ENCODE results near the gene CHCHD5. TPM values are rescaled to one million over a fixed set of nuclear protein-coding genes. Genes with fewer than 3 reads are reported as not detected.
"Not testable (repeated sequence)": the region's sequence is repeated elsewhere in the genome, so short reads cannot be mapped to it uniquely, and the experiment has no call there.

Gene CHCHD5
- total RNA-seq, 2 donors from 2014 or later: 26.3 to 35.4 TPM

DNA sequence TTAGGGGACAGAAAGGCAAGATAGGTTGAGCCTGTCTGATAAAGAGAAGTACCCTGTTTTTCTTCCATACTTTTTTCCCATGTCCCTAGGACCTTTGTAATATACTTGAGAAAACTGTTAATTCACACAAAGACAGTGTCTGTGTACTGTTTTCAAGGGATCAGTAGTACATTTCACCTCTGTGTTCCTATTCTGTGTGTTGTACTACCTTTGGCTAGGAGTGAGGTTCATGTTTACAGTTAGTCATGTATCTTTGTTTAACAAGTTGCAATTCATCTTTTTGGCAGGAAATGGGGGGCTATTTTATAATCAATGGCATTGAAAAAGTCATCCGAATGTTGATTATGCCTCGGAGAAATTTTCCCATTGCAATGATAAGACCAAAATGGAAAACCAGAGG lies 35.4 kb upstream of the CHCHD5 start:
- no peak overlapping the region for H3K27ac ChIP-seq
- H3K36me3 ChIP-seq: no peaks in the 10 kb centered on the region
- WGBS: 96% methylated on average over 2 of the region's 2 CpGs
- H3K4me1 ChIP-seq (replicated peaks): no peaks in the 10 kb centered on the region
- no peaks in the 10 kb centered on the region for H3K9me3 ChIP-seq
- DNase-seq (ENCODE audit: low spot score): no peak
- intact Hi-C loops (cut with DNase I): no loop called here
- no peak overlapping the region for H3K4me3 ChIP-seq
- TF ChIP-seq POLR2AphosphoS5 (IDR thresholded peaks at IDR 0.05): no peak
- TF ChIP-seq POLR2A (IDR thresholded peaks at IDR 0.05): no peak
- TF ChIP-seq, protein P1, sequence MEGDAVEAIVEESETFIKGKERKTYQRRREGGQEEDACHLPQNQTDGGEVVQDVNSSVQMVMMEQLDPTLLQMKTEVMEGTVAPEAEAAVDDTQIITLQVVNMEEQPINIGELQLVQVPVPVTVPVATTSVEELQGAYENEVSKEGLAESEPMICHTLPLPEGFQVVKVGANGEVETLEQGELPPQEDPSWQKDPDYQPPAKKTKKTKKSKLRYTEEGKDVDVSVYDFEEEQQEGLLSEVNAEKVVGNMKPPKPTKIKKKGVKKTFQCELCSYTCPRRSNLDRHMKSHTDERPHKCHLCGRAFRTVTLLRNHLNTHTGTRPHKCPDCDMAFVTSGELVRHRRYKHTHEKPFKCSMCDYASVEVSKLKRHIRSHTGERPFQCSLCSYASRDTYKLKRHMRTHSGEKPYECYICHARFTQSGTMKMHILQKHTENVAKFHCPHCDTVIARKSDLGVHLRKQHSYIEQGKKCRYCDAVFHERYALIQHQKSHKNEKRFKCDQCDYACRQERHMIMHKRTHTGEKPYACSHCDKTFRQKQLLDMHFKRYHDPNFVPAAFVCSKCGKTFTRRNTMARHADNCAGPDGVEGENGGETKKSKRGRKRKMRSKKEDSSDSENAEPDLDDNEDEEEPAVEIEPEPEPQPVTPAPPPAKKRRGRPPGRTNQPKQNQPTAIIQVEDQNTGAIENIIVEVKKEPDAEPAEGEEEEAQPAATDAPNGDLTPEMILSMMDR (IDR thresholded peaks at IDR 0.05): no peak
- H3K27me3 ChIP-seq (replicated peaks; ENCODE audit: insufficient read depth): no peaks in the 10 kb centered on the region

DNA sequence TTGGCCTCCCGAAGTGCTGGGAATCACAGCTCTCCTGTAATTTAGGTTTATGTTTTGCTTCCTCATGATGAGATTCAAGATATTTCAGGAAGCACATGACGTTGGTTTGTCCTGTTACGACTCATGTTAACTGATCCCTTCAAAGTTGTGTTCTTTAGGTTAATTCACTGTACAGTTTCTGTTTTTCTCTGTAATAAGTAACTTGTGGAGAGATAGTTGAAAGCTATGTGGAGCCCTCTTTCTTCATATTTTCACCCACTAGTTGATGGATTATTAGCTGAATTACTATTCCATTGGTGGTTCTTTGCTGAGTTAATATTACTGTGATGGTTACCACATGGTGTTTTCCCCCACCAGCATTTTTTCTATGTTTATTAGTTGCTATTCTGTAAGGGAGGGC lies 18.3 kb upstream of the CHCHD5 start:
- 87% methylated on average over 3 of the region's 3 CpGs for WGBS
- Histone ChIP-seq H3K36me3 (peaks cover 3 to 27% of the 10 kb centered on the region in 2 donors), H3K4me1 (replicated peaks) (no peaks in the 10 kb centered on the region), H3K4me3 (no peak overlapping the region), H3K27me3 (replicated peaks; ENCODE audit: insufficient read depth) (no peaks in the 10 kb centered on the region), H3K9me3 (no peaks in the 10 kb centered on the region), H3K27ac (no peak overlapping the region)
- intact Hi-C loops (cut with DNase I): no loop called here
- DNase-seq (ENCODE audit: low spot score): no peak
- TF ChIP-seq POLR2AphosphoS5 (IDR thresholded peaks at IDR 0.05) (no peak), POLR2A (IDR thresholded peaks at IDR 0.05) (no peak)
- TF ChIP-seq, protein P1 (IDR thresholded peaks at IDR 0.05): no peak

DNA sequence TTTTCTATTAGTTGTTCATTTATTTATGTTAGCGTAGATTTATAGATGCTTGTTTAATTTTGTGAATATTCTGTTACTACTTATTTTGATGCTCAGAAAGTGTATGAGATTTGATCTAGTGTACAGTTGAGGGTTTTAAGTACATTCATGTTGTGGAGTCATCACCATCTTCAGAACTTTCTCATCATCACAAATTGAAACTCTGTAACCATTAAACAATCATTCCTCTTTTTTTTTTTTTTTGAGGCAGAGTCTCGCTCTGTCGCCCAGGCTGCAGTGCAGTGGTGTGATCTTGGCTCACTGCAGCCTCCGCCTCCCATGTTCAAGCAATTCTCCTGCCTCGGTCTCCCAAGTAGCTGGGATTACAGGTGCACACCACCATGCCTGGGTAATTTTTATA lies 17.9 kb upstream of the CHCHD5 start:
- H3K9me3 ChIP-seq; DNase-seq (ENCODE audit: low spot score); H3K27me3 ChIP-seq (replicated peaks; ENCODE audit: insufficient read depth); H3K27ac ChIP-seq; H3K4me1 ChIP-seq (replicated peaks); H3K4me3 ChIP-seq; intact Hi-C loops (cut with DNase I): not testable (repeated sequence)
- peaks cover 2 to 27% of the 10 kb centered on the region in 2 donors for H3K36me3 ChIP-seq
- WGBS: 96% methylated on average over 5 of the region's 5 CpGs

DNA sequence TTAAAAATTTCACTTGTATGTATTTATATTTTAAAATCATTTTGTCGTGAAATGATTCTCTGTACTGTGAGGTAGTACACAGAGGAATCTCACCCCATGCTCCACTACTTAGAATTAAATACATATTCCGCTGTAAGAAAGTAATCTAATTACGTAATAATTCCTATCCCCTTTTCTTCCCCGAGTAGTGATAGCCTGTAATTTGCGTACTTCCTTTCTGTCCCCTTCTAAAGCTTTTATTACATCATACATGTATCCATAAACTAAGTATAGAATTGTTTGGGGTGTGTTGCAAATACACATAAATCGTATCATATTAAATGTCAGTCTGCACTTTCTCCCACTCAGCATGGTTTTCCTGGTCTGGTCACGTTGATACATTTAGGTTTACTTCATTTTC lies 12.4 kb upstream of the CHCHD5 start:
- Histone ChIP-seq H3K9me3 (no peaks in the 10 kb centered on the region), H3K27me3 (replicated peaks; ENCODE audit: insufficient read depth) (no peaks in the 10 kb centered on the region), H3K4me1 (replicated peaks) (no peaks in the 10 kb centered on the region), H3K27ac (no peak overlapping the region), H3K4me3 (no peak overlapping the region), H3K36me3 (peaks cover 0 to 23% of the 10 kb centered on the region in 2 donors)
- TF ChIP-seq POLR2AphosphoS5 (IDR thresholded peaks at IDR 0.05) (no peak), POLR2A (IDR thresholded peaks at IDR 0.05) (no peak)
- TF ChIP-seq, protein P1 (IDR thresholded peaks at IDR 0.05): no peak
- intact Hi-C loops (cut with DNase I): no loop called here
- no peak for DNase-seq (ENCODE audit: low spot score)
- 83% methylated on average over 7 of the region's 7 CpGs for WGBS

DNA sequence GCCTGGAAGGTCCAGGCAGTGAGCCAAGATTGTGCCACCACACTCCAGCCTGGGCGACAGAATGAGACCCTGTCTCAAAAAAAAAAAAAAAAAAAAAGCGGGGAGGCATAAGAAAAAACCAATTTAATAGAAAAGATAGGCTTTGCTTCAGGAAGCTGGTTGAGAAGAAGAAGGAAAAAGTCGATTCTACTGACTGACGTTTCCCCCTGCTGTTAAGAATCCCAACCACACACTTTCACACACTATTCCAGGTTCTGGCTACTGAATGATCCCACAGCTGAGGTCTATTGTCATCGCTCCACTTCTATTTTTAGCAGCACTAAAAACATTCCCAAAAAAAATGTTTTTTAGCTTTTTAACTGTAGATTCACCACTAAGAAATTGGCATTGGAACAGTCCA lies 6.7 kb upstream of the CHCHD5 start:
- DNase-seq (ENCODE audit: low spot score): no peak
- Histone ChIP-seq H3K36me3 (no peaks in the 10 kb centered on the region), H3K9me3 (no peaks in the 10 kb centered on the region), H3K27me3 (replicated peaks; ENCODE audit: insufficient read depth) (no peaks in the 10 kb centered on the region), H3K4me1 (replicated peaks) (no peaks in the 10 kb centered on the region), H3K4me3 (no peak overlapping the region), H3K27ac (no peak overlapping the region)
- 56% methylated on average over 5 of the region's 5 CpGs for WGBS
- intact Hi-C loops (cut with DNase I): no loop called here
- no peak for TF ChIP-seq POLR2AphosphoS5 (IDR thresholded peaks at IDR 0.05)
- TF ChIP-seq, protein P1 (IDR thresholded peaks at IDR 0.05): no peak
- TF ChIP-seq POLR2A (IDR thresholded peaks at IDR 0.05): no peak
